ENCODE measurements around the gene TSPAN2. TPM values are rescaled to one million over a fixed set of nuclear protein-coding genes. Genes with fewer than 3 reads are reported as not detected.

TSPAN2 gene
- total RNA-seq, result 1 to 10 TPM in 2 of 4 donors, under 1 TPM in 2; 0.83 to 7.6 (median 3.9) TPM

- intact Hi-C loops (cut with DNase I), result no loop called here
- TF ChIP-seq POLR2A (IDR thresholded peaks at IDR 0.05), result peak in 2 of 4 donors; percentile 39 to 49
- peak in 2 of 6 experiments; percentile 30 to 35 for TF ChIP-seq CTCF (IDR thresholded peaks at IDR 0.05)
- WGBS, 2 donors, result 0% methylated on average over 6 of the region's 68 CpGs; no CpG with 5 or more reads in 1 of the 2 donors
- Histone ChIP-seq H3K4me3 (peak within 1 kb of the TSS; percentile 37 to 81 (median 67)), H3K4me1 (peaks cover 0 to 48% (median 8%) of the 10 kb centered on the region in 3 donors), H3K36me3 (no peaks in the 10 kb centered on the region), H3K27ac (peak within 1 kb of the TSS; percentile 67 to 91 (median 88)), H3K9me3 (no peaks in the 10 kb centered on the region), H3K27me3 (peaks cover 0 to 15% (median 0%) of the 10 kb centered on the region in 4 donors)
- no peak for DNase-seq
Observed at GRCh38 chr1:115089420-115090185, at the start of gene TSPAN2. Gene TSPAN2 (minus strand): TSS chr1:115089503. CDS start chr1:115089432, 71 bp downstream.

- peaks cover 0 to 13% (median 0%) of the 10 kb centered on the region in 4 donors for H3K27me3 ChIP-seq
- H3K36me3 ChIP-seq, result no peaks in the 10 kb centered on the region
- DNase-seq, result peak; percentile 16
- intact Hi-C loops (cut with DNase I), result loop anchor here (5.0 kb wide), 2 partner anchors 328 to 458 kb away; no protein-coding TSS in a partner anchor
- WGBS, 2 donors, result 8 to 11% methylated on average over 6 to 13 of the region's 13 CpGs
- TF ChIP-seq CTCF (IDR thresholded peaks at IDR 0.05), result peak; percentile 72 to 94 (median 86)
- TF ChIP-seq POLR2A (IDR thresholded peaks at IDR 0.05), result no peak
- peaks cover 0 to 22% (median 0%) of the 10 kb centered on the region in 3 donors for H3K4me1 ChIP-seq
- H3K9me3 ChIP-seq, result no peaks in the 10 kb centered on the region
- H3K27ac ChIP-seq, result peak overlapping the region in 1 of 4 donors; percentile 5
- no peak overlapping the region for H3K4me3 ChIP-seq
Observed at GRCh38 chr1:115138973-115139372, 49.7 kb upstream of the TSPAN2 start.

GRCh38 chr1:115138271-115138670 is 49.0 kb upstream of the TSPAN2 start:
- Histone ChIP-seq H3K9me3 (no peaks in the 10 kb centered on the region), H3K27ac (no peak overlapping the region), H3K4me3 (no peak overlapping the region), H3K36me3 (no peaks in the 10 kb centered on the region), H3K27me3 (peaks cover 0 to 13% (median 0%) of the 10 kb centered on the region in 4 donors), H3K4me1 (peaks cover 0 to 29% (median 5%) of the 10 kb centered on the region in 3 donors)
- no peak for DNase-seq
- no peak for TF ChIP-seq CTCF (IDR thresholded peaks at IDR 0.05)
- TF ChIP-seq POLR2A (IDR thresholded peaks at IDR 0.05), result no peak
- 62 to 67% methylated on average over 6 of the region's 6 CpGs for WGBS, 2 donors
- intact Hi-C loops (cut with DNase I), result loop anchor here (5.0 kb wide), 2 partner anchors 329 to 459 kb away; no protein-coding TSS in a partner anchor

DNA sequence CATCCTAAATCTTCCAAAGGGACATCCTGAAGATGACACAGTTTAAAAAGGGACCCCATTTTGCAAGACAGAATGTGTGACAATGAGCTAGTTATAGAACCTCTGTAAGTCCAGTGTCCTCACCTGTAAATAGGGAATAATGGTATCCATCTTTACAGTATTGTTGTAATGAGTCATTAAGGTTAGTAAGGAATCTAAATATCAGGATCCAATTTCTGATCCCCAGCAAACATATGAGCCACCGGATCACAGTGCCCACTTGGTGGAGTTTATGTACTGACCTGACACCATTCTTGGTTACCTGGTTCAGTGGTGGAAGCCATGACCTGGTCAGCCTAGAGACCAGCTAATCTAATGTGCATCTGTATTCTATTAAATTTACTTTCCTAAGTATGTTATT is 47.9 kb upstream of the TSPAN2 start:
- TF ChIP-seq CTCF (IDR thresholded peaks at IDR 0.05) (no peak), POLR2A (IDR thresholded peaks at IDR 0.05) (no peak)
- no peak overlapping the region for H3K27ac ChIP-seq
- peaks cover 0 to 13% (median 0%) of the 10 kb centered on the region in 4 donors for H3K27me3 ChIP-seq
- peaks cover 0 to 30% (median 5%) of the 10 kb centered on the region in 3 donors for H3K4me1 ChIP-seq
- intact Hi-C loops (cut with DNase I), result loop anchor here (5.0 kb wide), 2 partner anchors 330 to 460 kb away; no protein-coding TSS in a partner anchor
- H3K36me3 ChIP-seq, result no peaks in the 10 kb centered on the region
- H3K9me3 ChIP-seq, result no peaks in the 10 kb centered on the region
- DNase-seq, result no peak
- 67 to 69% methylated on average over 1 of the region's 1 CpG for WGBS, 2 donors
- no peak overlapping the region for H3K4me3 ChIP-seq

DNA sequence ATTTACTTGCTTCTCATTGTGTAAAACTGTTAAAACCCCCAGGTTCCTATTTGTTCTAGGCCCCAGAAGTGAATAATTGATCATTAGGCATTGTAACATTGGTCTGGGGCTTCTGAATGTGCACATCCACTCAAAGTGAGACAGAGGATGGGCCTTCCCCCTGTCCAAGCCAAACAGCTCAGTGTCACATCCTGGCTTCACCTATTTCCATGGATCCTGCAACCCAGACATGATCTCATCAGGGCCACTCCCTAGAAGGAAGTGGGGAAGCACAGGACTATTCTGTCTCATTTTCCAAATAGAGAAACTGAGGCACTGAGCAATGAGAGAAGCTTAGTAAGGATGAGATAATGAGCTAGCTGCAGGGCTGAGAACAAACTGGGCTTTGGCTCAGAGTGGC is 47.4 kb upstream of the TSPAN2 start:
- Histone ChIP-seq H3K9me3 (no peaks in the 10 kb centered on the region), H3K27ac (no peak overlapping the region), H3K36me3 (no peaks in the 10 kb centered on the region), H3K27me3 (peaks cover 0 to 13% (median 0%) of the 10 kb centered on the region in 4 donors), H3K4me3 (no peak overlapping the region), H3K4me1 (peaks cover 0 to 30% (median 5%) of the 10 kb centered on the region in 3 donors)
- TF ChIP-seq CTCF (IDR thresholded peaks at IDR 0.05) (no peak), POLR2A (IDR thresholded peaks at IDR 0.05) (no peak)
- DNase-seq, result no peak
- intact Hi-C loops (cut with DNase I), result loop anchor here (5.0 kb wide), 2 partner anchors 331 to 461 kb away; no protein-coding TSS in a partner anchor

Data from esophagus squamous epithelium (tissue), 5 donors.